GM19193 (cell line): ENCODE measurements around the gene PLCB4.

ENCODE experiments used
- POLR2A ChIP-seq: IDR thresholded peaks from 4 replicates; pipeline ENCODE4 v1.6.1; 2011; ENCODE audit not compliant: insufficient read depth, insufficient read length; ENCODE audit errors: extremely low read depth

The PLCB4 gene

GRCh38 chr20:9040863-9041524 is 27.9 kb upstream of the PLCB4 start:
- TF ChIP-seq POLR2A, result no peak

- no peak for TF ChIP-seq POLR2A
Measured at GRCh38 chr20:9043364-9043763, 25.5 kb upstream of the PLCB4 start.

- no peak for TF ChIP-seq POLR2A
Measured at GRCh38 chr20:9051508-9051907, 17.4 kb upstream of the PLCB4 start.

GRCh38 chr20:9052136-9052535 is 16.8 kb upstream of the PLCB4 start:
- TF ChIP-seq POLR2A, result no peak

- no peak for TF ChIP-seq POLR2A
Measured at GRCh38 chr20:9053108-9053507, 15.8 kb upstream of the PLCB4 start.

GRCh38 chr20:9054176-9054575 is 14.7 kb upstream of the PLCB4 start:
- TF ChIP-seq POLR2A, result no peak

GRCh38 chr20:9059931-9060330 is 9.0 kb upstream of the PLCB4 start:
- TF ChIP-seq POLR2A, result no peak

GRCh38 chr20:9061434-9061833 is 7.5 kb upstream of the PLCB4 start:
- TF ChIP-seq POLR2A, result no peak

GRCh38 chr20:9062066-9062465 is 6.8 kb upstream of the PLCB4 start:
- TF ChIP-seq POLR2A, result no peak

- no peak for TF ChIP-seq POLR2A
Measured at GRCh38 chr20:9066191-9066590, 2.7 kb upstream of the PLCB4 start.

- no peak for TF ChIP-seq POLR2A
Measured at GRCh38 chr20:9068233-9068801, 570 bp upstream of the PLCB4 start.

- TF ChIP-seq POLR2A, result no peak
Measured at GRCh38 chr20:9070304-9070703, 1.4 kb downstream of the PLCB4 start.

GRCh38 chr20:9071976-9072726 is 3.3 kb downstream of the PLCB4 start:
- no peak for TF ChIP-seq POLR2A

GRCh38 chr20:9072861-9073500 is 4.1 kb downstream of the PLCB4 start:
- no peak for TF ChIP-seq POLR2A

GRCh38 chr20:9075264-9076095 is 6.6 kb downstream of the PLCB4 start:
- no peak for TF ChIP-seq POLR2A
